Fibroblast of the aortic adventitia (primary cell): ENCODE results near the gene HDHD5. TPM values are rescaled to one million over a fixed set of nuclear protein-coding genes. Genes with fewer than 3 reads are reported as not detected.

Experiments used
- DNase-seq: peaks from one replicate; pipeline ENCODE4 v3.0.0-alpha.2; 2010; ENCODE audit warnings: low read depth
- H3K4me3 ChIP-seq: 2 replicates; pipeline ENCODE4 v1.5.1; 2011; ENCODE audit warnings: low read depth, mild to moderate bottlenecking, control low read depth, low read length, moderate library complexity
- total RNA-seq: library from RNA; depleted of rRNA; stranded (reverse); fragments of >200 nt; gene quantifications from 2 replicates; pipeline ENCODE4 v1.2.3, GENCODE V29; 2012; ENCODE audit warnings: low replicate concordance
- TF ChIP-seq, protein P1 (sequence below): IDR thresholded peaks from 2 replicates; pipeline ENCODE4 v1.5.1; 2011; ENCODE audit warnings: mild to moderate bottlenecking, low read length, control low read depth, inconsistent platforms; ENCODE audit not compliant: insufficient read depth

The HDHD5 gene
- total RNA-seq, 1 donor = 19.7 TPM

DNA sequence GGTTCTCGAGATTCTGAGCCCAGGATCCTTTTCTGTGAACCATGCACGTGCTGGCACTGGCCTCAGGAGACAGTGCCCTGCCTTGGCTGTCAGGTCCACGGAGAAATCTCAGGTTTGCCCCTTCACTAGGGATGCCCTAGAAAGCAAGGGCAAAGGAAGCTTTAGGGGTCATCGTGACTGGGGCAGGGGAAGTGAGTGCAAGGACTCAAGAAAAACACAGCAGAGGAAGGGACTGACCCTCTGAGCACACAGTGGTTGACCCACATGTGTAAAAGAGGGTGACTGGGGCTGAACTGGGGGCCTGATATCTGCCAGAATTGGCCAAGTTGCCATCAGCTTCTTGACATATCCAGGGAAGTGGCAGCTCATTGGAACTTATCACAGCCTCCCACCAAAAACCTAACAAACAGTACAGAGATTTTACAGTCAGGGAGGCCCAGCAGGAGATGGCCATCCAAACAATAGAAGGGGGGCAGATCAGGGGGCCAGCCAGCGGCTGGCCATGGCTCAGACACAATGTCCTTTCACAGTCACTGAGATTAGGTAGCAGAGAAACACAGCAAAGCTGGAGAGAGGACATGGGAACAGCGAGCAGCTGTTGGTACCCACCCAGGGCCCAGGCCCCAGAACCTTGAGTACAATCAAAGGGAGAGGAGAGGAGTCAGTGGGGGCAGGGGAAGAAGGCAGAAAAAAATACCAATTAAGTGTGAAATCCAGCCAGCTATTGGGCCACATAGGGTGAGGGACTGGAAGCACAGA lies 42.3 kb downstream of the HDHD5 start:
- TF ChIP-seq, protein P1, sequence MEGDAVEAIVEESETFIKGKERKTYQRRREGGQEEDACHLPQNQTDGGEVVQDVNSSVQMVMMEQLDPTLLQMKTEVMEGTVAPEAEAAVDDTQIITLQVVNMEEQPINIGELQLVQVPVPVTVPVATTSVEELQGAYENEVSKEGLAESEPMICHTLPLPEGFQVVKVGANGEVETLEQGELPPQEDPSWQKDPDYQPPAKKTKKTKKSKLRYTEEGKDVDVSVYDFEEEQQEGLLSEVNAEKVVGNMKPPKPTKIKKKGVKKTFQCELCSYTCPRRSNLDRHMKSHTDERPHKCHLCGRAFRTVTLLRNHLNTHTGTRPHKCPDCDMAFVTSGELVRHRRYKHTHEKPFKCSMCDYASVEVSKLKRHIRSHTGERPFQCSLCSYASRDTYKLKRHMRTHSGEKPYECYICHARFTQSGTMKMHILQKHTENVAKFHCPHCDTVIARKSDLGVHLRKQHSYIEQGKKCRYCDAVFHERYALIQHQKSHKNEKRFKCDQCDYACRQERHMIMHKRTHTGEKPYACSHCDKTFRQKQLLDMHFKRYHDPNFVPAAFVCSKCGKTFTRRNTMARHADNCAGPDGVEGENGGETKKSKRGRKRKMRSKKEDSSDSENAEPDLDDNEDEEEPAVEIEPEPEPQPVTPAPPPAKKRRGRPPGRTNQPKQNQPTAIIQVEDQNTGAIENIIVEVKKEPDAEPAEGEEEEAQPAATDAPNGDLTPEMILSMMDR = no peak
- DNase-seq = no peak

GRCh38 chr22:17115945-17116565 lies 43.0 kb downstream of the HDHD5 start:
- no peak for DNase-seq
- TF ChIP-seq, protein P1 = no peak
- no peak overlapping the region for H3K4me3 ChIP-seq

More for the DNA sequence above, 42.3 kb downstream of the HDHD5 start:
- H3K4me3 ChIP-seq = no peak overlapping the region

- H3K4me3 ChIP-seq = no peak overlapping the region
- DNase-seq = no peak
- TF ChIP-seq, protein P1 = no peak
Observed at GRCh38 chr22:17115236-17115635, 43.8 kb downstream of the HDHD5 start.

GRCh38 chr22:17114898-17115235 lies 44.2 kb downstream of the HDHD5 start:
- DNase-seq = no peak
- TF ChIP-seq, protein P1 = no peak
- H3K4me3 ChIP-seq = no peak overlapping the region

DNA sequence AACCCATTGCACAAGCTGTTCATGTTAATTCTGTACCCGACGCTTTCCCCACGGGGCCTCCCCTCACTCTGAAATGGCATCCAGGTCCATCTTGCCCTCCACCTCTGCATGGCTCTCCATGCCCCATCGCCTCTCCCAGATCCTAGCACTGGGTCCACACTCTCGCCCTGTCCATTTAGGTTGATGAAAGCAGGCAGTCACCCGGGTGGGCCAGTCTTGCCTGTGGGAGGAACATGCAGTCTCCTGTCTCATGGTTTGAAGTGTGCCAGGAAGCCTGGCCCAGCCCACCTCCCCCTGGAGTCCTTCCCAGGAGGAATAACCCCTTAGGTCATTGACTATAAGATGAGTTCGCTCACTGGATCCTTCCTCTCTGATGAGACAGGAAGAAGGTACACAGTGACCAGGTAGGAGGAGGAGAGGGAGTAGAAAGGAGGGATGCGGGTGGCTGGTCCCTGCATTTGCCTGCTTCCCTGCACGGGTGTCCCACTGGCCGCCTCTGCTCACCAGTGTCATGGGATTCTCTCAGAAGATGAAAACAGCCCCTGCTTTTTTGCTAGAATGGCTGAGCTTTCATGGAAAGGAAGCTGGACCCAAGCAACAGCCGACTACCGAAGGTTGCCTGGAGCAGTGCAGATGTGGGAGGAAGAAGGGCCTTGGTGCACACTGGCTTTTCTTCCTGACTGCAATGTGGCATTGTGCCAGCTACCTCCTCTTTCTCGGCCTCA lies 44.7 kb downstream of the HDHD5 start:
- DNase-seq = no peak
- H3K4me3 ChIP-seq = no peak overlapping the region
- TF ChIP-seq, protein P1 = no peak

GRCh38 chr22:17113600-17113999 lies 45.5 kb downstream of the HDHD5 start:
- TF ChIP-seq, protein P1 = no peak
- no peak overlapping the region for H3K4me3 ChIP-seq
- DNase-seq = no peak
